Progenitor cell of endocrine pancreas (in vitro differentiated cells): ENCODE measurements around the gene TAF4. TPM values are rescaled to one million over a fixed set of nuclear protein-coding genes. Genes with fewer than 3 reads are reported as not detected.

ENCODE experiments used
- DNase-seq: peaks from one replicate; pipeline ENCODE4 v3.0.0; 2021; ENCODE audit warnings: low spot score; ENCODE audit not compliant: unreplicated experiment
- H3K27ac Mint-ChIP-seq: 2 replicates; pipeline ENCODE4 v1.8.0; 2021; ENCODE audit warnings: mild to moderate bottlenecking, moderate library complexity, mixed read lengths
- H3K27me3 Mint-ChIP-seq: 2 replicates; pipeline ENCODE4 v1.8.0; 2021; ENCODE audit warnings: mixed read lengths
- H3K36me3 Mint-ChIP-seq: 2 replicates; pipeline ENCODE4 v1.8.0; 2022; ENCODE audit warnings: mixed read lengths; ENCODE audit not compliant: insufficient read depth
- H3K4me1 Mint-ChIP-seq: 2 replicates; pipeline ENCODE4 v1.8.0; 2021; ENCODE audit warnings: low read depth, mixed read lengths
- H3K4me3 Mint-ChIP-seq: 2 replicates; pipeline ENCODE4 v1.8.0; 2021; ENCODE audit warnings: low read depth, mild to moderate bottlenecking, moderate library complexity, mixed read lengths
- H3K9me3 Mint-ChIP-seq: 2 replicates; pipeline ENCODE4 v1.8.0; 2021; ENCODE audit warnings: low read depth, mixed read lengths
- total RNA-seq: library from RNA; stranded (reverse); gene quantifications from 2 replicates; pipeline ENCODE4 v1.2.1, GENCODE V29; 2021
- TF ChIP-seq, protein P1 (sequence below): fragments of 200-600 bp; sonication (generic); IDR thresholded peaks from one replicate; pipeline ENCODE4 v1.5.0; 2021; ENCODE audit warnings: antibody characterized with exemption, mild to moderate bottlenecking; ENCODE audit not compliant: unreplicated experiment

TAF4 gene
- total RNA-seq, 1 donor from 2014 or later, result 34.7 TPM

DNA sequence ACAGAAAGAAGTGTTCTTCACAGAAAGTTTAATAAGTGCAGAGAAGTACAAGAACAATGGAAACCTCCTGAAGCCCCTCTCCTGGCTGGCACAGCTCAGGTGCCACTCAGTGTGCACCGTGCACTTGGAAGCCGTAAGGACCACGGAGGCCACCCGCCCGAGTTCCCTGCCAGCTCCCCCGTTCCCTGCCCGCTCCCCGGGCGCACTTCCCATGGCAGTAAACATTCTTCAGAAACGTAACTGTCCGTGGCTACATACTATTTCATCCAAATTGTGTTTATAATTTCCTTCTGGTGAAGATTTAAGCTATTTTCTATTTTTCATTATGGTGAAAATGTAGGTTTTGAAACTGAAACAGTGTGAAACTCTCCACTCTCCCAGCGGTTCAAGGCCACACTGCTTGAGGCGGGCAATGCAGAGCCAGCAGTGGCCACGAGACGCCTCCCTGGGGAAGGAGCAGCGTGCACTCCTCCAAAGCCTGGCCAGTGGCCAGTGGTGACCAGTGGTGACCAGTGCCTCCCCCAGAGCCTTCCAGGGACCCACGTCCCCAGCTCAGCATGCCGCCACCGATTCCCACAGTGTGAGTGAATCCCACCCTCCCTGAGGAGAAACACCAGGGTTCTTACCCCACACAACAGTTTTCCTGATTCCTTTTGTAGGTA lies 46.4 kb downstream of the TAF4 start:
- H3K27ac Mint-ChIP-seq, result no peak overlapping the region
- TF ChIP-seq, protein P1, sequence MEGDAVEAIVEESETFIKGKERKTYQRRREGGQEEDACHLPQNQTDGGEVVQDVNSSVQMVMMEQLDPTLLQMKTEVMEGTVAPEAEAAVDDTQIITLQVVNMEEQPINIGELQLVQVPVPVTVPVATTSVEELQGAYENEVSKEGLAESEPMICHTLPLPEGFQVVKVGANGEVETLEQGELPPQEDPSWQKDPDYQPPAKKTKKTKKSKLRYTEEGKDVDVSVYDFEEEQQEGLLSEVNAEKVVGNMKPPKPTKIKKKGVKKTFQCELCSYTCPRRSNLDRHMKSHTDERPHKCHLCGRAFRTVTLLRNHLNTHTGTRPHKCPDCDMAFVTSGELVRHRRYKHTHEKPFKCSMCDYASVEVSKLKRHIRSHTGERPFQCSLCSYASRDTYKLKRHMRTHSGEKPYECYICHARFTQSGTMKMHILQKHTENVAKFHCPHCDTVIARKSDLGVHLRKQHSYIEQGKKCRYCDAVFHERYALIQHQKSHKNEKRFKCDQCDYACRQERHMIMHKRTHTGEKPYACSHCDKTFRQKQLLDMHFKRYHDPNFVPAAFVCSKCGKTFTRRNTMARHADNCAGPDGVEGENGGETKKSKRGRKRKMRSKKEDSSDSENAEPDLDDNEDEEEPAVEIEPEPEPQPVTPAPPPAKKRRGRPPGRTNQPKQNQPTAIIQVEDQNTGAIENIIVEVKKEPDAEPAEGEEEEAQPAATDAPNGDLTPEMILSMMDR, result no peak
- H3K27me3 Mint-ChIP-seq, result no peaks in the 10 kb centered on the region
- no peaks in the 10 kb centered on the region for H3K36me3 Mint-ChIP-seq
- H3K4me1 Mint-ChIP-seq, result peaks cover 15% of the 10 kb centered on the region
- DNase-seq, result no peak
- no peak overlapping the region for H3K4me3 Mint-ChIP-seq
- H3K9me3 Mint-ChIP-seq, result no peaks in the 10 kb centered on the region

DNA sequence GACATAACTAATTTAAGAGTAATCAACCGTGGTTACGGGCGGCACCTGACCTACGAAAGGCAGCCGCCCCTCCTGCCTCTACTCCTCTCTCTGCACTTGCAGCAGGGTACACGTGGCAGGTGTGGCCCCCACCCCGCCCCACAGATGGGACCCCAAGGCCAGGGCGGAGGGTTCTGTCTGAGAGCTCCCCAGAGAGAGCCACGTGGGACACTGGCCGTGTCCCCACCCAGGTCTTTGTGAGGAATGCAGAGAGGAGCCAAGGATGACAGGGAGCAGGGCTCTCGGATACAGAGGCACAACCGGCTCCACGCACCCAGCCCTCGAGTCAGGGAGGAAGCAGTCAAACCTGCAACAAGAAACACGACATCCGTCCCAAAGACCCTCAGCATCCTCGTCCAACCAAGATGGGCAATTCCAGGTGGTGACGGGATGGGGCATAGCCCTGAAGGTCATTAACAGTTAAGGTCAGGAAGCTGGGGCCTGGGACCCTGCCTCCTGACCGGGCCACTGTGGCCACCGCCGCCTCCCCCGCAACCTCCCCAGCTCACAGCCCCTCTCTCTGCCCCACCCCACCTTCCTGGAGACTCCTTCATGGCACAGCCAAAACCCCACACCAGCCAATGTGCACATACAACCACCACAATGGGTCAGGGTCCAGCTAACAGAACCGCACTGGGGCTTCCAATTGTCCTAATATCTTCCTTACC lies 47.1 kb downstream of the TAF4 start:
- TF ChIP-seq, protein P1, result no peak
- H3K36me3 Mint-ChIP-seq, result no peaks in the 10 kb centered on the region
- H3K27ac Mint-ChIP-seq, result no peak overlapping the region
- no peak for DNase-seq
- peaks cover 15% of the 10 kb centered on the region for H3K4me1 Mint-ChIP-seq
- no peaks in the 10 kb centered on the region for H3K9me3 Mint-ChIP-seq
- H3K4me3 Mint-ChIP-seq, result no peak overlapping the region
- no peaks in the 10 kb centered on the region for H3K27me3 Mint-ChIP-seq

DNA sequence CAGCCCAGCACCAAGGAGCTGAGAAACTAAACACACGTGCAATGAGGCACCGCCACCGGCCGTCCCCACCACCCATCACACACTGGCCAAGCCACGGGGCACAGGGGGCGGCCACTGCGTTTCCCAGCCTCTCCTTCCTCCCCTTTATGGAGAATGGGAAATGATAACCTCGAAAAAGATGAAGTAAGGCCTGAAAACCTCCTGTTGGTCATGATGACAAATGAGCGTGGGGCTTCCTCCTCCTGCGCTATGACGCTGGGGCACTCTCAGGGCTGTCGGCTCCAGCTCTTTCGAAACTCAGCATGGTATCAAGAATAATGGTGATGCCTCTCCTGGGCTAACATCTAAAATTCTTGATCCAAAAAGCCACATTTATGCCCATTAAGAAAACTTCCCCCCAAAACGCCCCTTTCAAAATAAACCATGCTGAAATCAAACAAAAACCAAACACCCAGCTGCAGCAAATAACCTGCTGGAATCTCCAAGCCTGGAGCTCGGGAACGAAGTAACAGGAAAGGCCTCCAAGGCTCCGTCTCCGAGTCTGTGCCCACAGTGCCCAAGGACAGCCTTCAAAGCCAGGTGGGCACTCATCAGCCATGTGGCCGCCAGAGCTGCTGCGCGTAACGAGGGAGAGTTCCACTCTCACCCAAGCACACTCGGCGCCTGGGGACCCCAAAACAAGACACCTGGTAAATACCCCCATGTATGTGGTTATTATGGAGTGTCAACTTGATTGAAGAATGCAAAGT lies 50.0 kb downstream of the TAF4 start:
- H3K27me3 Mint-ChIP-seq, result no peaks in the 10 kb centered on the region
- H3K4me1 Mint-ChIP-seq, result peaks cover 15% of the 10 kb centered on the region
- DNase-seq, result no peak
- no peak overlapping the region for H3K4me3 Mint-ChIP-seq
- peak overlapping the region; percentile 34 for H3K27ac Mint-ChIP-seq
- TF ChIP-seq, protein P1, result no peak
- no peaks in the 10 kb centered on the region for H3K9me3 Mint-ChIP-seq
- H3K36me3 Mint-ChIP-seq, result peaks cover 7% of the 10 kb centered on the region

DNA sequence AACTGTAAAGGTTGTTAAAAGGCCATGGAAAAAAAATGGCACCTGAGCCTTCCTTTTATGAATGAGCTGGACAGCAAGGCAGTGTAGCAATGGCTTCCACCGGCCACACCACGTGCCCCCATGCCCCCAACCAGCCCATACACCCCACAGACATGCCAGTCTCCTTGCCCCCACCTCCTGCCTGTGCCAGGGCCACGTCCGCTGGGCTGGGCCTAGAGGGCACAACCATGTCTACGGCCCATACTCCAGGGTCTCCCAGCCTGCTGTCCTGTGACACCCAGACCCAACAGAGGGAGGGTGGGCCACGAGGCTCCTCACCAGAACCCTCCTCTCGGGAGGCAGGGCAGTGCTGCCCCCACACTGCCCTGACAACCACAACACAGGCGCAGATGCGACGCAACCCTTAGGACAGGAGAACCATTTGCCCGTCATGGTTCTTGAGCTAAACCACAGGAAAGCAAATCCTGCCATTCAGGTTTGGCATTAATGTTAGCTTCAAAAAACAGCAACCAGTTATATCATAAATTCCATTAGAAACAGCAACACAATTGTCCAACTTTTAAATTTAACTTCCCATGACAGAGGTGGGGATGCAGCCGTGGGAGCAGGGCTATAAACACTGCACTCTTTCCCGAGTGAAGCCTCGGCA lies 50.7 kb downstream of the TAF4 start:
- H3K9me3 Mint-ChIP-seq, result no peaks in the 10 kb centered on the region
- H3K27me3 Mint-ChIP-seq, result no peaks in the 10 kb centered on the region
- TF ChIP-seq, protein P1, result no peak
- H3K4me3 Mint-ChIP-seq, result no peak overlapping the region
- peak overlapping the region; percentile 27 for H3K27ac Mint-ChIP-seq
- DNase-seq, result no peak
- H3K4me1 Mint-ChIP-seq, result peaks cover 10% of the 10 kb centered on the region
- H3K36me3 Mint-ChIP-seq, result peaks cover 7% of the 10 kb centered on the region

DNA sequence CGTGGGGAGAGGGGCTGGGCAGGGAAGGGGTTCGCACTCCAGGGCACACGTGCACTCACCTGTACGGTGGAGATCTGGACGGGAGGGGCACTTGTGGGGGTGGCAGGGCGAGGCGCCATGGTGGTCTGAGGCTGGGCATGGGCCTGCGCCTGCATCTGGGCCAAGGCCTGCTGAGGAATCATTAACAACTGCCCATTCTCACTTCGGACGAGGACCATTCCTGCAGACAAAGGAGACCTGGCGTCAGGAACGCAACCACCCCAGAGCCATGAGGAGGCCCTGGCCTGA lies 51.2 kb downstream of the TAF4 start:
- peaks cover 10% of the 10 kb centered on the region for H3K4me1 Mint-ChIP-seq
- TF ChIP-seq, protein P1, result no peak
- H3K4me3 Mint-ChIP-seq, result no peak overlapping the region
- no peak for DNase-seq
- H3K9me3 Mint-ChIP-seq, result no peaks in the 10 kb centered on the region
- no peaks in the 10 kb centered on the region for H3K27me3 Mint-ChIP-seq
- peaks cover 7% of the 10 kb centered on the region for H3K36me3 Mint-ChIP-seq
- H3K27ac Mint-ChIP-seq, result no peak overlapping the region
